SKM-1 treated with dmso at 0.1 percent for 144 hours (cell line): ENCODE results near the gene PLBD2.
"Not testable (repeated sequence)": the region's sequence is repeated elsewhere in the genome, so short reads cannot be mapped to it uniquely, and the experiment has no call there.

ENCODE experiments used
- DNase-seq: peaks from one replicate; lab custom pipeline; 2025; ENCODE audit not compliant: unreplicated experiment; lab: John Stamatoyannopoulos, UW

Gene PLBD2

DNA sequence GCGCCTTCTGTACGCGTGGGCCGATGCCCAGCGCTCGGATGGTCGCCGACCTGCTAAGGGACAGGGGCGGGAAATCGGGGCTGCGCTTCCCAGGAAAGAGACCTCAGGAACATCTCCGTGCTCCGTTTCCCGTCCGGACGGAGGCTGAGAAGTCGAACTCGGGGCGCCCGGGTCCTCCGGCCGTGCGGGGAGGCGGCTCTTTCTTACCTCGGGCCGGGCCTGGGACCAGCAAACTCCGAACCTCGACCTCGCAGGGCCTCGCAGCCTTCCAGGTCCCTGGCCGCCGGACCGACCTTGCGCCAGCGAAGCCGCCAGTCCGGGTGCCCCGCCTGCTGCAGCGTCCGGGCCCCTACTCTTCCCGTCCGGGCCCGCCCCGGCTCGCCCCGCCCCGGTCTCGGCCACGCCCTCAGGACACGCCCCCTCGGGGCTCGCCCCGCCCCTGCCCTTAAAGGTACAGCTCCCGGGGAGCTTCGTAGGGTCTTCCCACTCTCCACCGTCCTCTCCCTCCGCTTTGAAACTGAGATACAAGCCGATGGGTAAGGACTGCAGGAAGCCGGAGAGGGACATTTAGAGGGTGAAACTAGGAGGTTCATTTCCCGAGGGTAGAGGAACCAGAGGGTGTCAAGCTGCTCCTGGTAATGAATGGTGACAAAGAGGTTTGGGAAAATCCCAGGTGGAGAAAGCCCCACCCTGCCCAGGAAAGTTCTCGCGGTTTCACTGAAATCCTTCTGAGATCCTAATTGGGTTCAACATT is 23.4 kb upstream of the PLBD2 start, which contains the start of gene SLC8B1:
SLC8B1 (minus strand) TSS at position 324 of the 754 bp plus-strand sequence. CDS start 2,231 bp downstream, outside the sequence.
- no peak for DNase-seq

DNA sequence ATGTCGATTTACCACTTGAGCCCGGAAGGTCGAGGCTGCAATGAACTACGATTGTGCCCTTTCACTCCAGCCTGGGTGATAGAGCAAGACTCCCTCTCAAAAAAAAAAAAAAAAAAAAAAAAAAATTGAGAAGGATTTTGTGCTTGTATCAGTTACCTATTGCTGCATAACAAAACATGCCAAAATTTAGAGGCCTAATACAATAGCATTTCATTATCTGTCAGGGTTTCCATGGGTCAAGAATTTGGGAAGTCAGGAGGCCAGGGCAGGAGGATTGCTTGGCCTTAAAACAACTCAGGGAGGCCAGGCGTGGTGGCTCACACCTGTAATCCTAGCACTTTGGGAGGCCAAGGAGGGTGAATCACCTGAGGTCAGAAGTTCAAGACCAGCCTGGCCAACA is 18.8 kb upstream of the PLBD2 start:
- no peak for DNase-seq

DNA sequence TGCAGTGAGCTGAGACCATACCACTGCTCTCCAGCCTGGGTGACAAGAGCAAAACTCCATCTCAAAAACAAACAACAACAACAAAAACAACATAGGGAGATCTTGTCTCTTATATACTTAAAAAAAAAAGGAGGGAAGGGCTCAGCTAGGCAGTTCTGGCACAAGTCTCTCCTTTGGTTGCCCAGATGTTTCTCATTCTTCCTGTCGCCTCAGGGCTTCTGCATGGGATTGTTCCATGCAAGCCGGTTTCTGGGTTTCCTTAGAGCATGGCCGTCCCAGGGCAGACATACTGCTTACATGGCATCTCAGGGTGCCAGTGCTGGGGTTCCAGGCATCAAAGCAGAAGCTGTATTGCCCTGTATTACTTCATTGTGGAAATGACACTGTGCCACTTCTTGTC is 18.3 kb upstream of the PLBD2 start:
- DNase-seq = no peak

DNA sequence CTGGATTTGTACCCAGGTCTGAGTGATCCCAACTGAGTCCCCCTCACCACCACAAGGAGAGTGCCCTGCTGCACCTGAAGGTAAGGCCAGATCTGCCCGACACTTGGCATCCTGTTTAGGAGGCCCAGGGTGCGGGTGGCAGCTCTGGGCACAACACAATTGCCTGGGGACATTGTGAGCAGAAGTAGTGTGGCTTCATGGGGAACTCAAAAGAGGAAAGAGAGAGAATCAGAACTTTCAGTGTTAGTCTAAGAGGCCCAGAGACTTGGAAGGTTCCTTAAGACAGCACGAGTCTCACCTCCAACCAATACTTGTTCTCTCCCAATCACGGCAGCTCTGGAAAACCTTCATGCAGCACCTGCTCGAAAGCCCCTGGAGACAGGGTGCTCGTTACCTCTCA is 16.9 kb upstream of the PLBD2 start:
- DNase-seq = no peak

DNA sequence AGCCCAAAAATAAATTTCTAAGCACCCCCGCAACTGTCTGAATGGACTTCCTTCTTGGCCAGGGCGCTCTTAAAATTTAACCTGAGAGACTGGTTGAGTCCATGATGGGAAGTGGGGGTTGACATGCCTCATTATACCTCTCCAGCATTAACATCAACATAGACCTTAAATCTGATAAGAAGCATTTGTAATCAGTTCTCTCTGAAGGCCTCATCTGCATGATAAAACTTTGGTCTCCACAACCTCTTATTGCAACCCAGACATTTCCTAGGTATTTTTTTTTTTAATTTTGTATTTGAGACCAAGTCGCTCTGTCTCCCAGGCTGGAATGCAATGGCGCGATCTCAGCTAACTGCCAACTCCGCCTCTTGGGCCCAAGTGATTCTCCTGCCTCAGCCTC is 13.1 kb upstream of the PLBD2 start:
- DNase-seq = no peak

DNA sequence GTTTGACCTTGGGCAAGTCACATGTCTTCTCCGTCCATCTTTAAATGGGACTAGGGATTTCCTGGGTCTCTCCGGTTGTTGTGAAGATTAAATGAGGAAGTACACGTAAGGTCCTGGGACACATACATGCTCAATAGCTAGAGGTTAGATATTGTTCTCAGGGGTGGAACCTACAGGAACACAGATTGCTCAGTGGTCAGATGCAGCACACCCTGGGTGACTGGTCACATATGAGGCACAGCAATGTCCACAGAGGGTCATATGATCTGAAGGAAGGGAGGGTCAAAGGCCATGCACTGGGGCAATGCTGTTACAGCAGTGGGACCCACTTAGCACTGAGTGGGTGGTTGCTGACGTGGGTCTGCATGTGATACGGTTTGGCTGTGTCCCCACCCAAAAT is 12.0 kb upstream of the PLBD2 start:
- DNase-seq = no peak

DNA sequence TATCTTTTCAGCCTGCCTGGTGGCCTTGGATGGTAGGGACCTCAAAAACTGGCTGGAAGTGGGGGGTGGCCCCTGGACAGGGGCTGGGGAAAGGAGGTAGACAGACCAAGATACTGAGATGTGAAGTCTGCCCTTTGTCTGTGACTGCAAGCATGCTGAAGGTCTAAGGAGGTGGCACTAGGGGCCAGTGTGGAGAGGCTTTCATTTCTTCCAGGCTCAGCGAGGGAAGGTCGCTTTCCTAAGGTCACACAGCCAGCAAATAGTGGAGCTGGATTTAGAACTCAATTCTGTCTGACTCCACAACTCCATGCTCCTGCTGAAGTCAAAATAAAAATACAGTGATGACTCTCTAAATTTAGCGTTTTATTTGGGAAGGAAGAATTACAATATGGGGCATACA is 11.3 kb upstream of the PLBD2 start:
- no peak for DNase-seq

DNA sequence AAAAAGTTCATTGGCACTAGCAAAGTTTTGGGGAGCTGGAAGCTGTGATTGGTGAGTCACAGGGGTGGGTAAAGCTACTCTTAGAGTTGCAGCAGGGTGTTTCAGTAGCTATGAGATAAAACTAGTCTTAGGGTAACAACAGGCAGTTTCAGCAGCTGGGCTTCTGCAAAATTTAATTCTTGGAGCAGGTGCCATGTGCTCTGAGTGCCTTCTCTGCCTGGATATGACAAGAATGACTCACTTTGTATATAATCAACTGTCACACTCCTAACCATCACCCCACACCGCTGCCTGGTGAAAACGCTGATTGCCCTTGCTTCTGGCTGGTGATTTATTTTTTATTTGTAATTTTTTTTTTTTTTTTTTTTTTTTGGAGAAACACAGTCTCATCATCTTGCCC is 10.5 kb upstream of the PLBD2 start:
- no peak for DNase-seq

DNA sequence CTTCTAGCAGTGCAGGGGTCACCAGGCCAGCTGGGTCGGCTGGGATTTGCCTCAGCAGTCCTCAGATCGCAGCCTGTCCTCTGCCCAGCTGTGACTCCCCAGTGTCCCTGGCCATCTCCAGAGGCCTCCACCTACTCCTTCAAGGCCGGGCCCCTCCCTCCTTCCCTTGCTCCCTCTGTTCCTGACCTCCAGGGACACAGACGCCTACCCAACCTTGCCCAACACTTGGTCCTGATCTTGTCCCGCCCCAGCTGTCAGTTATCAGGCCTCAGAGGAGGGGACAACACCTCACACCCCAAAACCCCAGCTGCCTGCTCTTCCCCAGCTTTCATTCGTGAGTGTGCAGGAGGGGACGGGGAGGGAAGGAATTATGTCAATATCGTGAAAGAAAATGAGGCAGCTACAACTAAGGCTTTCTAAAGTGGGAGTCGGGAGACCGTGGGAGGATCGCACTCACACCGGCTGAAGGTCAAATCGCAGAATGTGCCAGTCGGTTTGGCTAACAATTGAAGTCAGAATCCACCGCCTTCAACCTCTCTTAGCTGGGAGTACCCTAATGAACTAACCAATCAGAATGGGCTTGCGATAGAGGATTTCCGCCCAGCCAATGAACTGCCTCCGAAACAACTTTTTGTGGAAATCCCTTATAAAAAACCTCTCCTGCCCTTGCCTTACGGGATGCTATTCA is 9.4 kb upstream of the PLBD2 start:
- DNase-seq = no peak

DNA sequence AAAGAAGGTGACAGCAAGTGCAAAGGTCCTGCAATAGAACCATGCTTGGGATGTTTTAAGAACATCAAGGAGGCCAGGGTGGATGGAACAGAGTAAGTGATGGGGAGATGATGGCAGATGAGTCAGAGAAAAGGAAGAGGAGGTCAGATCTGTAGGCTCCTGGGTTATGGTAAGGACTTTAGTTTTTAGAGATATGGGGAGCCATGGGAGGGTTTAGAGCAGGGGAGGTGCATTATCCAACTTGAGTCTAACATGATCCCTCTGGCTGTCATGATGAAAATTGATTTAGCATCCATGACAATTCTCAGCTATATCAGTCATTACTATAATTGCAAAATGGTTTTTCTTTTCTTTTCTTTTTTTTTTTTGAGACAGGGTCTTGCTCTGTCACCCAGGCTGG is 7.3 kb upstream of the PLBD2 start:
- no peak for DNase-seq

DNA sequence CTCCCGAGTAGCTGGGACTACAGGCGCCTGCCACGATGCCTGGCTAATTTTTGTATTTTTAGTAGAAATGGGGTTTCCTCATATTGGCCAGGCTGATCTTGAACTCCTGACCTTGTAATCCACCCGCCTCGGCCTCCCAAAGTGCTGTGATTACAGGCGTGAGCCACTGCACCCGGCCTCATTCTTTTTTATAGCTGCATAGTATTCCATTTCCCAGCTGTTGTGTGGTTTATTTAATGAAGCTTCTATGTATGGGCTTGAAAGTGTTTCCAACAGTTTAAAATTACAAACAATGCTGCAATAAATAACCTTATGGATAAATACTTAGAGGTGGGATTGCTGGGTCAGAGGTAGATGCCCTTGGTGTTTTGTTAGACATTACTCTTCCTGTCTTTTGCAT is 4.2 kb upstream of the PLBD2 start:
- DNase-seq = not testable (repeated sequence)

DNA sequence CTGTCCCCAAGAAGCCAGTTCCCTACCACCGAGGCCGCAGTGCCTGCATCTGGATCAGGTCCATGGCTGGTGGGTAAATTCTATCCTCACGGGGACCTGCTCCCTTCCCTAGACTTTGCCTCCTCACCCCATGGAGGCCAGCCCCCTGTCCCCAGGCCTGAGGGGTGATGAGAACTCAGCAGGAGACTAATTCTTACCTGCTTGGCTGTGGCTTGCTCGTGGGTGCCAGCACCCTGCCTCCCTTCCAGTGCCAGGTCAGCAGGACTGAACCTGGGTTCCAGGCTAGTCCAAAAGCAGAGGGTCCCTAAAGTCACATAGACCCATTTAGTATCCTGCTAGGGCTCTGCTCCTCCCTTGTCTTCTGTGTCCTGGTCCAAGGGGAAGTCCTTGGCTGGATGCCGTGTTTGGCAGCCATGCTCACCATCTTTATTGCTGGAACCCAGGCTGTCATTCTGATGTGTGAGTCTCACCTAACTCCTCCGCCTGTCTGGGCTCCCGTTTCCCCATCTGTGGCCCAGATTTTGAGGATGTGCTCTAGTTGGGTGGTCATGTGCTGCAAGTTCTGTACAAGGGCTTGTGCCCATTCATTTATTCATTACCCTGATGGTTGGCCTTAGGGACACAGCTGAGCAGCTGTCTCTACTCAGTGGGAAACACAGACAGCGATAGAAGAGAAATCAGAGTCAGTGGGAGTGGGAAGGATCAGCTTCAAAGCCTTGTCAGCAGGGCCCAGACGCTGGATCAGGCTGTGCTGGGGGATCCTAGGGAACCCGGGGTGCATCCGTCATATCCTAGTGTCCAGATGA is 949 bp downstream of the PLBD2 start:
- no peak for DNase-seq

DNA sequence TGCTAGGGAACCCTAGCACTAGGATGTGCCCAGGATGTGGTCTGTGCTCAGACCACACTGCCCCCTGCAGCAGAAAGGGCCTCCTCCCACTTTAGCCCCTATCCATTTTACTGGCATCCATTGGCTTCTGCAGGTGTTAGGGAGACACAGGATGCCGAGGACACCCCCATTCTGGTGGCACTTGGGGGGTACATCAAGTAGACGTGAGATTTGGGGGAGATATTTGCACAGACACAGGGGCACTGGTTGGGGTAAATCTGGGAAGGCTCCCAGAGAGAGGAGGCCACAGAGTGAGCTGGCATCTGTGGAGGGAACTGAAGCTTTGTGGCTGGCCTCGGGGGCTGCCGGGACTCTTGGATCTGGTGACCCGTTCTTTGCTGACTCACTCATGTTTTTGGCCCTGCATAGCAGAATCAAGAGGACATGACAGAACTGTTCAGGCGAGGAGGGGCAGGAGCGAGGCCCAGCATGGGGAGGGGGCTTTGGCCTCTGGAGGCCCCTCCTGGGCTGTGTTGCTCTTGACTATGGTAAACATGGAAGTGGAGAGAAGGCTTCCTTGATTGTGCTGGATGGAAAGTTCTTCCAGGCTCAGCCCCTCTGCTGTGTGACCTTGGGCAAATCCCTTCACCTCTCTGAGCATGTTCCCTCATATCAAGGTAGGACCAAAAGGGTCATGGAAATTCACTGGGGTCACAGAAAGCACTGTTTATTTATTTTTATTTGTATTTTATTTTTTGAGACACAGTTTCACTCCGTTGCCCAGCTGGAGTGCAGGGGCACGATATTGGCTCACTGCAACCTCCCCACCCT is 1.8 kb downstream of the PLBD2 start:
- no peak for DNase-seq

DNA sequence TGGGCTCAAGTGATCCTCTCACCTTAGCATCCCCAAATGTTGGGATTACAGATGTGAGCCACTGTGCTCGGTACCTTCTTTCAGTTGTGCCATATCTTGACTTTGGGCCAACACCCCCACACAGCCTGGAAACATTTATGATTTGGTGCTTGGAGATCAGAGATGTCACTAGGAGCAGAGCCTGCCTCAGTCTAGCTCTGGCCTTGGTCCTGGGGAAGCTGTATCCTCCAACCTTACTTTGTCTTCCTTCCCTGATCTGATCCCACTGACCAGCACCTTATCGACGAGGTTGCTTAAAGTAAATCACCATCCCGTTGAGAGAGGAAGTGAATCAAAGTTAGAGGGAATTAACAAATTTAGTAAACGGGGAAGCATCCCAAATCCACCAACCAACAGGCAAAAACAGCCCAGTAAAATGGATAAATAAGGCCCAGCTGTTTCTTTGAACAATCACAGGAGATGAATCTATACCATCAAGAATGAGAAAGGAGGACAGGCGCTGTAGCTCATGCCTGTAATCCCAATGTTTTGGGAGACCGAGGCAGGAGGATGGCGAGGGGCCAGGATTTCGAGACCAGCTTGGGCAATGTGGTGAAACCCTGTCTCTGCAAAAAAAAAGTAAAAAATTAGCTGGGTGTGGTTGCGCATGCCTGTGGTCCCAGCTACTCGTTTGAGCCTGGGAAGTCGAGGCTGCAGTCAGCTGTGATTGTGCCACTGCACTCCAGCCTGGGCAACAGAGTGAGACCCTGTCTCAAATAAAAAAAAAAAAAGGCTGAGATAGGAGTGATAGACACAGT is 3.4 kb downstream of the PLBD2 start:
- no peak for DNase-seq

DNA sequence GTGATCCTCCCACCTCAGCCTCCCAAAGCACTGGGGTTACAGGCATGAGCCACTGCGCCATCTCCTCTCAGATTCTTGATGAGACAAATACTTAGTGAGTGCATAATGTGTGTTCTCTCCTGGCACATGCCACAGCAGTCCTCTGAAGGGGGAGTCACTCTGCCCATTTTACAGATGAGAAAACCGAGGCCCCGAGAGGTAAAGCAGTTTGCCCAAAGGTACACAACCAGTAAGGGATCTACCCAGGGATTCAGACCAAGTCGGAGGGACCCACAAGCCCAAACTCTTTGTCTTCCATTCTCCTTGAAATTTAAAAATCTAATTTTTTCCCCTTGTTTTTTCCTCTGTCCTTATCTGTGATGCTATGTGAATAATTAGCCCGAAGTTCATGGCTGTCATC is 6.3 kb downstream of the PLBD2 start:
- no peak for DNase-seq

DNA sequence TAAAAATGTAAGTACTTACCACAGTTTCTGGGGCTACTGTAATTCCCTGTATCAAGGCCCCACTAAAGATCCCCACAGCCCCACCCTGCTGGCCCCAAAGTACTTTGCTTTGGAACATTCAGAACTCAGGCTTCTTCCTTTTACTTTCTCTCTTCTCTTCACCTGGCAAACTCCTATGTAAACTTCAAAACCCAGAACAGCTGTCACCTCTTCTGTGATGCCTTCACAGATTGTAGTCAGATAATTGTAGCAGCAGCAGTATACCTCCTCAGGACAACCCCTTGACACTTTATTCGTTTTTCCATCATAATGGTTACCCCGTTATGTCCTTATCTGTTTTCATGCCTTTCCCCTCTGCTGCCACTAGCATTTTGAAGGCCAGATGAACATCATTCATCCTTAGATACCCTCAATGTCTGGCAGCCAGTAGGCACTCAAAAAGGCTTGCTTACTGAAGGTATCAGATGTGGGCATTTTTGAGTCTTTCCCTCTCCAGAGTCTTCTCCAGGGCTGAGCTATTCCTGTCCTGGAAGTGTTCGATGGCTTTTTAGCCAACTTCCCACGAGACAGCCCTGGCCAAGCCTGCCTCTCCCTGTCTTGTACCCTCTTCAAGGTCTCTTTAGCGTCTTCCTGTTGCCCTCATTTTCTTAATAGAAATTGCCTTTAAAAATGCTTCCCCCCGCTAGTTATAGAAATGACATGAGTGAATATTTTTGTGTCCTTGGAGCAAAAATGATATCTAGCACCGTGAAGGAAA is 7.4 kb downstream of the PLBD2 start:
- no peak for DNase-seq

DNA sequence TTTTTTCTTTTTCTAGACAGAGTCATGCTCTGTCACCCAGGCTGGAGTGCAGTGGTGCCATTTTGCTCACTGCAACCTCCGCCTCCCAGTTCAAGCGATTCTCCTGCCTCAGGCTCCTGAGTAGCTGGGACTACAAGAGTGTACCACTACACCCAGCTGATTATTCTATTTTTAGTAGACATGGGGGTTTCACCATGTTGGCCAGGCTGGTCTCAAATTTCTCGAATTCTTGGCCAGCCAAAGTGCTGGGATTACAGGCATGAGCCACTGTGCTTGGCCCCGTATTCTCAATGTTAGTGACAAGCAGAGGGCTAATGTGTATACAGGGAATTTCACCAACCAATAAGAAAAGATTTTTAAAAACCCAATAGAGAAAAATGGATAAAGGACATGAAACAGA is 8.4 kb downstream of the PLBD2 start:
- DNase-seq = no peak

DNA sequence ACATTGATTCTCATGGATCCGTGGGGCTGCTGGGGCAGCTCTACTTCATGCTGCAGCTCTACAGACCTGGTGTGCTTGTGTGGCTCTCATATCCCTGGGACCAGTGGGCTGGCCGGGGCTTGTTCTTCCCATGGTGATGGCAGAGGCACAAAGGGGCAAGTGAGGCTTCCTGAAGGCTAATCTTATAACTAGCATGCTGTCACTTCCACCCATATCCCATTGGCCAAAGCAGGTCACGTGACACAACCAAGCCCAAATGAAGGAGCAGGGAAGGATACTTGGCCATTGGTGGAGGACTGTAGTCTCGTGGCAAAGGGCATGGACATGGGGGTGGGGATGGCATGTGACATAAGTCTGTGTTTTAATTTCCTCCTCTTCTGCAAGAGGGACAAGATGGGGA is 9.9 kb downstream of the PLBD2 start:
- DNase-seq = no peak

DNA sequence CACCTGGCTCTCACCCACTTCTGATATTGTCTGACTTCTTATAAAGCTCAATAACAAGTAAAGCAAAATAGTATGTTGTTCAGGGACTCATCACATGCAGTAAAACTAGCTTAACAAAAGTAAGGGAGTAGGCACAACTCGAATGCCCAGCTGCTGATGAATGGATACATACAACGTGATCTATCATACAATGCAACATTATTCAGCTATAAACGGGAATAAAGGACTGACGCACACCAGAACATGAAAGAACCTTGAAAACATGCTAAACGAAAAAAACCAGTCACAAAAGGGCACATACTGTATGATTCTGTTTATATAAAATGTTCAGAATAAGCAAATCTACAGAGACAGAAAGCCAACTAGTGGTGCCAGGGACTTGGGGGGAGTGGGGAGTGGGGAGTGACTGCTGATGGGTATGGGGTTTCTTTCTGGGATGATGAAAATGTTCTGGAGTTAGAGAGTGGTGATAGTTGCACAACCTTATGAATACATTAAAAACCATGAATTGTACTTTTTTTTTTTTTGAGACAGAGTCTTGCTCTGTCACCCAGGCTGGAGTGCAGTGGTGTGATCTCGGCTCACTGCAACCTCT is 11.1 kb downstream of the PLBD2 start:
- no peak for DNase-seq
